NCI-H446 treated with DMSO at 0.1 percent for 48 hours (cell line): ENCODE measurements around the gene MCM8.
"Not testable (repeated sequence)": the region's sequence is repeated elsewhere in the genome, so short reads cannot be mapped to it uniquely, and the experiment has no call there.

Experiments
- DNase-seq: peaks from one replicate; lab custom pipeline; 2025; lab: John Stamatoyannopoulos, UW

MCM8 gene

GRCh38 chr20:6007094-6007528 is 56.7 kb downstream of the MCM8 start:
- DNase-seq: no peak

- DNase-seq: no peak
Observed at GRCh38 chr20:6007529-6008103, 57.2 kb downstream of the MCM8 start.

DNA sequence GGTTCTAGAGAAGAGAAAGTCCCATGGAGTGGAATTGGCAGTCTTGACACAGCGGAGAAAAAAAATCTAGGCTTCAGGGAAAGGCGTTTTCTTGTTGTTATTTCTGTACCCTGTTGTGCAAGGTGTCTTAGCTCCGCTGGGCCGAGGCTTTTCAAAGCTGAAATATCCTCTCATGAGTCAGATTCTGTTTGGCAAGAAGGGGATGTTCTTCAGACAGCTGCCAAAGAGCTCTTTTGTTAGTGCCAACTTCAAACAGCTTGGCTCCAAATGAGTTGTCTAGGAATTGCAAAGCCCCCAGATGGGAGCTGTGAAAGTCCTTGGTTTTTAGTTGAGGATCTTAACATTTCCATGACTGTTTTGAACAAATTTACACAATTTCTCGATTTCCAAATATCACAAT is 57.8 kb downstream of the MCM8 start:
- DNase-seq: peak; percentile 89

GRCh38 chr20:6012179-6012578 is 61.7 kb downstream of the MCM8 start:
- DNase-seq: no peak

DNA sequence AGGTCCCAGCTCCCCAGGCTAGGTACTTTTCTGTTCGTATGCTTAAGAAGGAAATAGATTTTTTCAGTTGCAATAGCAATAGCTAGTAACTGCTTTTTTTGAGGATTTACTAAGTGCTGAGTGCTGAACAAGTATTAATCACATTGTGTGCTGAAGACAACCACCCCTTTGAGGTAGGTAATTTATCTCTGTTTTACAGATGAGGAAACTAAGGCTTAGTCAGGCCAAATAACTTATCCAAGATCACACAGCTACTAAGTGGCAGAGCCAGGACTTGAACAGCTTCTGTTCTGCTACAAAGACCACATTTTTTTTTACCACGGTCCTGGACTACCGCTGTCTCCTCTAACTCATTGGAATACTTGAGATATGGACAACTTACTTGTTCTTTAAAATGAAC is 63.6 kb downstream of the MCM8 start:
- no peak for DNase-seq

- DNase-seq: no peak
Observed at GRCh38 chr20:6014957-6015356, 64.5 kb downstream of the MCM8 start.

- no peak for DNase-seq
Observed at GRCh38 chr20:6017467-6017866, 67.0 kb downstream of the MCM8 start.

- no peak for DNase-seq
Observed at GRCh38 chr20:6017880-6018279, 67.4 kb downstream of the MCM8 start.

DNA sequence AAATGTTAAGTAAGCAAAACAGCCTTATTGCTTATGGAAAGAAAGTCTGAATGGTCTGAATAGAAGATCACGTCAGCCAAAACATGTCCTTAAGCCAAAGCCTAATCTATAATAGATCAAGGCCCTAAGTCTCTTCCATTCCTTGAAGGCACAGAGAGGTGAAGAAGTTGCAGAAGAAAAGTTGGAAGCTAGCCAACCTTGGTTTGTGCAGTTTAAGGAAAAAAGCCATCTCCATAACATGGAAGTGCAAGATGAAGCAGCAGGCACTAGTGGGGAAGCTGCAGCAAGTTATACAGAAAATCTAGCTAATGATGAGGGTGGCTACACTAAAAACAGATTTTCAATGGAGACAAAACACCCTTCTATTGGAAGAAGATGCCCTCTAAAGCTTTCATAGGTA is 74.3 kb downstream of the MCM8 start:
- DNase-seq: no peak

GRCh38 chr20:6026051-6026450 is 75.6 kb downstream of the MCM8 start:
- DNase-seq: no peak

GRCh38 chr20:6028818-6029217 is 78.4 kb downstream of the MCM8 start:
- no peak for DNase-seq

- no peak for DNase-seq
Observed at GRCh38 chr20:6029538-6029937, 79.1 kb downstream of the MCM8 start.

DNA sequence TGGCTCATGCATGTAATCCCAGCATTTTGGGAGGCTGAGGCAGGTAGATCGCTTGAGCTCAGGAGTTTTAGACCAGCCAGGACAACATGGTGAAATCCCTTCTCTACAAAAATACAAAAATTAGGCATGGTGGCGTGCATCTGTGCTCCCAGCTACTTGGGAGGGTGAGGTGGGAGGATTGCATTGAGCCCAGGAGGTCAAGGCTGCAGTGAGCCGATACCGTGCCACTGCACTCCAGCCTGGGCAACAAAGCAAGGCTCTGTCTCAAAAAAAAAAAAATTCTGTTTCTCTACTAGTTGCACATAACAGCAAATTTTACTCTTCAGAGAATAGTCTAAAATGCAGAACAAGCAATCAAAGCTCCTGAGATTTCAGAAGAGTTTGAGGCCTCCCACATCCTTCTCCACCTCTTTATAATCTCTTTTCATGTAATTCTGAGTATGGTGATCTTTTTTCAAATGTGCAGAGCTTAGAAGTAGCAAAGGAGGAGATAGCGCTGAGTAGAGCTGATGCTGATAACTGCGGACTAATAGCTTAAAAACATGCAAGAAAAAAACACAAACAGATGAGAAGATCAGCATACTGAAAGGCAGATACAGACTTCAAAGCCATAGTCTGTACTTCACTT is 80.1 kb downstream of the MCM8 start:
- DNase-seq: no peak

DNA sequence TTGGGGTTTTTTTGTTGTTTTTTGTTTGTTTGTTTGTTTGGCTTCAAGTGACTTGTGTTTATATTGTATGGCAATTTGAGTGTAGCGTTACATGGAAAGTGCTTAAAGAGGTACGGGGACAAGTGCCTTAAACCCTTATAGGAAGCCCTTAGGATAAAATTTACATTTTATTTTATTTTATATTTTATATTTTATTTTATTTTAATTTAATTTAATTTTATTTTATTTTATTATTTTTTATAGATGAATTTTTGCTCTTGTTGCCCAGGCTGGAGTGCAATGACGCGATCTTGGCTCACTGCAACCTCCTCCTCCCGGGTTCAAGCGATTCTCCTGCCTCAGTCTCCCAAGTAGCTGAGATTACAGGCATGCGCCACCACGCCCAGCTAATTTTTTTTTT is 82.5 kb downstream of the MCM8 start:
- not testable (repeated sequence) for DNase-seq

DNA sequence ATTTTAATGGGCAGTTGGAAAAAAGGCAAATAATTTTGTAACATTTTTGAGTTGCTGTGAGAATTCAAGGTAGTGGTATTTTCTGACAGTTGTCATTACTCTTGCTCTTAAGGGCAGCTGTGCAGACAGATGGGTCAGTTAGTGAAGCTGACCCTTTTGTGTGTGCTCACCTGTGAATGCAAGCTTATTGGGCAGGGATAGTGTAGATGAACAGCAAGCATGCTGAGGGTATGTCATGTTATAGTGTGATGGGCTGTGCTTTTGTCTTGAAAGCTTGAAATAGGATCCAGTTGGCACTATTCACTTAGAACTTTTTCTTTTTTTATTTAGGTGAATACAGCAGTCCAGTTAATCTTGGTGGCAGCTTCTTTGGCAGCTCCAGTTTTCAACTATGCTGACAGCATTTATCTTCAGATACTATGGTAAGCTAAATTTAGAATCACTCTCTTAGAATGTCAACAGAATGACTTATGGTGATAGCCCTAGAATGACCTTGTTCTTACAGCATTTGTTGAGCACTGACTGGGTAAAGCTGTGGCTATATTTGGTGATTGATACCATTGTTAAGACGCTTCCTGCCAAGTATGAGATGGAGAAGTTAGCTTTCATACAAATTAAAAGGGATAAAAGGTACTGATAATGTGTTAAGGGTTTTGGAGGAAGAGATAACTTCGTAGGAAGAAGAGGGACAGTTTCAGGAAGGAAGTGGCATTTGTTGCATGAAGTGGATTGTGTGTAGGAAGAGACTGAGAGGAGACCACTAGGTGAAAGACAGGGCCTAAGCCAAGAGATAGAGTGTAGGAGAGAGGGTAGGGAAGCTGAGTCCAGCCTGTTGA is 83.9 kb downstream of the MCM8 start:
- no peak for DNase-seq

GRCh38 chr20:6036213-6036612 is 85.8 kb downstream of the MCM8 start:
- DNase-seq: no peak

DNA sequence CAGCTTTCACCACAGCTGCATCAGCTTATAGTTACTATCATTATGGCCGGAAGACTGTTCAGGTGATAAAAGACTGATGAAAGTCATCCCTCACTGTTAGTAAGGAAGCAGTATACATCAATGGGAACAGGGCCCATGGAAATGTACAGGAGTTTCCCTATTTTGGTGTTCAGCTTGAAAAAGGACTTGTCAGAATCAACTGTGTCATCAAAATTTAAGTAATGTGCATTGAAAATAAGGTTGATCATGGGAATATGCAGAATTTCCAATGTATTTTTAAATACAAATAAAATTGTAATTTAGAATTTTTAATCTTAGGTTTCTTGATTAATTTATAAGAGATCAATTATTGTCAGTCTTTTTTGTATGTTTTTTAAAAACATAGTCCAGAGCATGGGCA is 86.6 kb downstream of the MCM8 start:
- DNase-seq: no peak

GRCh38 chr20:6038256-6038655 is 87.8 kb downstream of the MCM8 start:
- no peak for DNase-seq

- no peak for DNase-seq
Observed at GRCh38 chr20:6039766-6040165, 89.3 kb downstream of the MCM8 start.

GRCh38 chr20:6040540-6040939 is 90.1 kb downstream of the MCM8 start:
- no peak for DNase-seq

DNA sequence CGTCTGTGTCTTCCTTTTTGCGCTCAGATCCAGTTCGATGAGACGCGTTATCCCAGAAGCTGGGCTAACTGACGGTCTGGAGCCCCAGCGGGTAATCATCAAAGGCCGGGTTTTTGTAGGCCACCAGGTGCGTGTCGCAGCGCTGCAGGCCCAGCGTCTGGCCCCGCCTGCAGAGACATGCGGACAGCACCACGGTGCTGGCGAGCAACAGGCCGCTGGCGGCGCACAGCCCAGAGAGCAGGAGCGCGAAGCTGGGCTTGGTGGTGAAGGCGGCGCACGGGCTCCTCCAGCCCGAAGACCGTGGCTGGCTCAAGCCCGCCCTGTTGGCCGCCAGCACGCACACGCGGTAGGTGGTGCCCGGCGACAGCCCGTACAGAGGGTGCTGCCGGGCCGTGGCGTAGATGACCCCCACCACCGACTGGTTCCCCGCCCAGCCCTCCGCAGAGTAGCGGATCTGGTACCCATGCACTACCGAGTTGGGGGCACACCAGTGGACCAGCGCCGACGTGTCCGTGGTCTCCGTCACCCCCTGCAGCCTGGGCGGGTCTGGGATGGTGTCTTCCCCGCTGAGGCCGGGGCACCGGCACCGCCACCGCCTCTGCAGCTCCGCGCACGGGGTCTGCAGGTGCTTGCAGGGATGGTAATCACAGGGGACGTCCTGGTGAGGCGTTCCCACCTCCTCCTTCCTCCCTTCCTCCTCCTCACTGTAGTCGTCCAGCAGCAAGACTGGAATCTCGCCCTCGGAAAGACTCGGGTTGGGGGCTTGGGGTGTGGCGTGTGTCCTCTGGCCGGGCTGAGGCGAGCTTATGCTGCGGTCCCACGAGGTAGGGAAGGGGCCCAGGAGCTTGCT is 90.7 kb downstream of the MCM8 start:
- no peak for DNase-seq

DNA sequence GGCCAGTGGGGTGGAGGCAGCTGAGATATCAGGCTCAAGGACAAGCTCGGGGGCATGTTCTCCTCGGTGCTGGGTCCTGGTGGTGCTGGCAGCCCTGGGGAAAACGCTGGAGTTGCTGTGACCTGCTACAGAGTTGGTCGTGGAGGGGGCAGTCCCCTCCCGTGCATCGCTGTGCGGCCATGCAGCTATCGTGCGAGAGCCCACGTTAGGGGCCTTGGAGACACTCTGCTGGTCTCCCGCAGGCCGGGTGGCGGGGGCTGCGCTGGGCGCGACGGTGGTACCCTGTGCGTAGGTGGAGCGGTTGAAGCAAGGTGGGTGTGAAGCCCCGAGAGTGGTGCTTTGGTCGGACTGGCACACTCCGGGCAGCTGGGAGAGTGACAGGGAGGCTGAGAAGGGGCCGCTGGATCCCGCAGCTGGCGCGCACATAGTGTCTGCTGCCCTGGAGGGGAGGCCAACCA is 91.4 kb downstream of the MCM8 start:
- DNase-seq: no peak
